SK-N-SH (cell line): ENCODE data around the gene RHOBTB1. TPM values are rescaled to one million over a fixed set of nuclear protein-coding genes. Genes with fewer than 3 reads are reported as not detected.

Source experiments
- CTCF ChIA-PET: fragments of 300-600, 350-600 bp; formaldehyde crosslinking; extraction: SDS; loops from one replicate; lab custom pipeline; 2021; lab: Yijun Ruan, JAX
- POLR2A ChIA-PET: fragments of 350-600 bp; sonication (Branson Sonifier 250); formaldehyde crosslinking; extraction: SDS; loops from one replicate; lab custom pipeline; 2020; ENCODE audit warnings: antibody characterized with exemption, inconsistent platforms; lab: Yijun Ruan, JAX
- DNase-seq: peaks from one replicate; pipeline ENCODE4 v3.0.0; 2012
- H2AFZ ChIP-seq: fragments of 200-600 bp; sonication (generic); 2 replicates; pipeline ENCODE4 v1.8.1; 2016; ENCODE audit warnings: antibody characterized with exemption, mild to moderate bottlenecking, low read depth
- H3F3A ChIP-seq: fragments of 200-600 bp; sonication (generic); replicated peaks from 2 replicates; pipeline ENCODE3; 2016; ENCODE audit warnings: antibody characterized with exemption, mild to moderate bottlenecking; ENCODE audit not compliant: insufficient read depth
- H3K27ac ChIP-seq, 2 experiments: fragments of 200-500 bp in 1 of 2; fragments of 200-600 bp in 1 of 2; sonication (Bioruptor generic) in 1 of 2; sonication (generic), shearing (Covaris generic) in 1 of 2; 2 replicates each; pipeline versions ENCODE4 v1.5.1 to v1.6.1; 2014 to 2016; ENCODE audit warnings: low read depth in 2 of 2, inconsistent platforms in 1 of 2, low read length in 1 of 2, mild to moderate bottlenecking in 1 of 2, mixed read lengths in 1 of 2
- H3K27me3 ChIP-seq: fragments of 200-600 bp; sonication (generic), shearing (Covaris generic); 2 replicates; pipeline ENCODE4 v1.6.1; 2016; ENCODE audit warnings: mixed run types; ENCODE audit not compliant: insufficient read depth
- H3K36me3 ChIP-seq, 2 experiments: fragments of 200-500 bp in 1 of 2; fragments of 200-600 bp in 1 of 2; sonication (Bioruptor generic) in 1 of 2; sonication (generic) in 1 of 2; replicated peaks in 1 of 2; 2 replicates each; pipeline versions ENCODE3 to v1.5.1; 2014 to 2016; ENCODE audit warnings: low read length in 1 of 2, mild to moderate bottlenecking in 1 of 2; ENCODE audit not compliant: insufficient read depth in 2 of 2, control insufficient read depth in 1 of 2
- H3K4me1 ChIP-seq, 2 experiments: fragments of 200-500 bp in 1 of 2; fragments of 200-600 bp in 1 of 2; sonication (Bioruptor generic) in 1 of 2; sonication (generic), shearing (Covaris generic) in 1 of 2; 2 replicates each; pipeline versions ENCODE4 v1.5.1 to v1.6.1; 2014 to 2016; ENCODE audit warnings: low read depth in 1 of 2, low read length in 1 of 2, mixed run types in 1 of 2; ENCODE audit not compliant: insufficient read depth in 2 of 2, control insufficient read depth in 1 of 2
- H3K4me2 ChIP-seq: fragments of 200-600 bp; sonication (generic), shearing (Covaris generic); 2 replicates; pipeline ENCODE4 v1.6.1; 2017; ENCODE audit warnings: mixed run types
- H3K4me3 ChIP-seq, 2 experiments: fragments of 200-500 bp in 1 of 2; fragments of 200-600 bp in 1 of 2; sonication (Bioruptor generic) in 1 of 2; sonication (generic), shearing (Covaris generic) in 1 of 2; 2 replicates each; pipeline versions ENCODE4 v1.5.1 to v1.8.1; 2014 to 2016; ENCODE audit warnings: low read depth in 2 of 2, inconsistent platforms in 1 of 2, low read length in 1 of 2, mild to moderate bottlenecking in 1 of 2, mixed read lengths in 1 of 2, moderate library complexity in 1 of 2
- H3K79me2 ChIP-seq: fragments of 200-600 bp; sonication (generic); 2 replicates; pipeline ENCODE4 v1.8.1; 2017; ENCODE audit warnings: mild to moderate bottlenecking; ENCODE audit not compliant: insufficient read depth
- H3K9ac ChIP-seq: fragments of 200-600 bp; sonication (generic); 2 replicates; pipeline ENCODE4 v1.6.1; 2017; ENCODE audit warnings: mixed run types
- H3K9me2 ChIP-seq: fragments of 200-600 bp; sonication (generic); 2 replicates; pipeline ENCODE4 v1.6.1; 2017; ENCODE audit warnings: mixed run types
- H3K9me3 ChIP-seq: fragments of 200-600 bp; sonication (generic); 2 replicates; pipeline ENCODE4 v1.6.1; 2017; ENCODE audit warnings: mixed run types, mild to moderate bottlenecking, moderate library complexity
- H4K20me1 ChIP-seq: fragments of 200-600 bp; sonication (generic); 2 replicates; pipeline ENCODE4 v1.6.1; 2017; ENCODE audit warnings: mild to moderate bottlenecking, mixed run types; ENCODE audit not compliant: insufficient read depth
- CHD2 ChIP-seq: fragments of 150-350 bp; IDR thresholded peaks from 2 replicates; pipeline ENCODE4 v1.6.1; 2018; ENCODE audit warnings: low read length; ENCODE audit not compliant: partially characterized antibody
- ELF1 ChIP-seq: IDR thresholded peaks from 2 replicates; pipeline ENCODE4 v1.4.0; 2012
- FOXJ3 ChIP-seq: sonication (generic); formaldehyde crosslinking; IDR thresholded peaks from 2 replicates; pipeline ENCODE4 v1.5.1; 2020; ENCODE audit warnings: mild to moderate bottlenecking, missing genetic modification reagents
- FOXM1 ChIP-seq: IDR thresholded peaks from 2 replicates; pipeline ENCODE4 v1.4.0; 2012; ENCODE audit warnings: low read depth, mild to moderate bottlenecking
- GABPA ChIP-seq: IDR thresholded peaks from 2 replicates; pipeline ENCODE4 v1.4.0; 2012; ENCODE audit warnings: low read depth, mild to moderate bottlenecking
- GATA2 ChIP-seq: sonication (generic); formaldehyde crosslinking; IDR thresholded peaks from 2 replicates; pipeline ENCODE4 v1.5.0; 2020; ENCODE audit warnings: mild to moderate bottlenecking, missing genetic modification reagents
- JUND ChIP-seq: IDR thresholded peaks from 2 replicates; pipeline ENCODE4 v1.4.0; 2012
- MEF2A ChIP-seq: IDR thresholded peaks from 2 replicates; pipeline ENCODE4 v1.4.0; 2012; ENCODE audit warnings: low read depth, borderline replicate concordance
- MXI1 ChIP-seq: IDR thresholded peaks from 2 replicates; pipeline ENCODE4 v1.6.1; 2012; ENCODE audit warnings: mild to moderate bottlenecking, low read depth, low read length, improper control_type of control experiment
- RAD21 ChIP-seq: IDR thresholded peaks from 2 replicates; pipeline ENCODE4 v1.6.1; 2012; ENCODE audit warnings: mild to moderate bottlenecking, low read length
- RXRA ChIP-seq: IDR thresholded peaks from 2 replicates; pipeline ENCODE4 v1.4.0; 2012; ENCODE audit warnings: low read depth, mild to moderate bottlenecking, borderline replicate concordance
- SIN3A ChIP-seq: IDR thresholded peaks from 2 replicates; pipeline ENCODE4 v1.6.1; 2012; ENCODE audit warnings: low read depth, mild to moderate bottlenecking, low read length, moderate library complexity, borderline replicate concordance
- TCF12 ChIP-seq: IDR thresholded peaks from 2 replicates; pipeline ENCODE4 v1.4.0; 2012
- TEAD4 ChIP-seq: IDR thresholded peaks from 2 replicates; pipeline ENCODE4 v1.4.0; 2012; ENCODE audit warnings: mild to moderate bottlenecking, borderline replicate concordance; ENCODE audit not compliant: insufficient read depth
- WGBS: methylation state at CpG from one replicate; pipeline ENCODE4 v1.1.6; 2017; ENCODE audit warnings: low lambda C conversion rate; 5-methylcytosine and 5-hydroxymethylcytosine counted together
- polyA plus RNA-seq, 3 experiments: library from polyadenylated mRNA; depleted of rRNA; stranded (reverse); fragments of >200 nt; gene quantifications; 2 replicates each; pipeline ENCODE4 v1.2.3, GENCODE V29; 2012
- TF ChIP-seq, protein P1 (sequence below): IDR thresholded peaks from 2 replicates; pipeline ENCODE4 v1.4.0; 2012; ENCODE audit warnings: low read depth
- TF ChIP-seq, protein P2 (sequence below): IDR thresholded peaks from 2 replicates; pipeline ENCODE4 v1.4.0; 2012; ENCODE audit warnings: low read depth, borderline replicate concordance
- TF ChIP-seq, protein P3 (sequence below): fragments of 150-350 bp; IDR thresholded peaks from 2 replicates; pipeline ENCODE4 v1.6.1; 2016; ENCODE audit warnings: mild to moderate bottlenecking, low read depth, low read length
- TF ChIP-seq, protein P4 (sequence below): IDR thresholded peaks from 2 replicates; pipeline ENCODE4 v1.6.1; 2012; ENCODE audit warnings: mild to moderate bottlenecking, low read depth, low read length, moderate library complexity
- TF ChIP-seq, protein P5 (sequence below): IDR thresholded peaks from 2 replicates; pipeline ENCODE4 v1.4.0; 2012; ENCODE audit warnings: low read depth, borderline replicate concordance
- TF ChIP-seq, protein P6 (sequence below): fragments of 200-600 bp; sonication (generic); IDR thresholded peaks from 2 replicates; pipeline ENCODE4 v1.6.1; 2017; ENCODE audit warnings: antibody characterized with exemption, mild to moderate bottlenecking, moderate library complexity

Gene RHOBTB1
- polyA plus RNA-seq, 1 of the 3 experiments (the other 2 are of a cell fraction): 10.5 TPM

DNA sequence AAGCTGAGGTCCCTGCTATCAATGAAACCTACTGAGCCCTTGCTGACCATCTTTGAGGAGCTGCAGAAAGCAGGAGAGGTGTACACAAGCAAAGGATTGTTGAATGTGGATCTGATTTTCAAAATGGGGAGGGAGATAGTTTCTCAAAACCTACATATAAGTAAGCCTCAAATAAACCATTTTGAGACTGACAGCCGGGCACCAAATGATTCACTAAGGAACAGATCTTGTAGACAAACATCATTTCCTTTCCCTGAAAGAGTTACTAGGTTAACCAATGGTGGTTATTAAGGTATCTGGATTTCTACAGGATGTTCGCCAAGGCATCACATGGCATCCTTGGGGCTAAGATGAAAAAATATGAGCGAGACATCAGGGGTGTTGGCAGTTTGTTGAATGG is 24.5 kb upstream of the RHOBTB1 start:
- H3F3A ChIP-seq: peaks cover 23% of the 10 kb centered on the region
- no peaks in the 10 kb centered on the region for H3K27me3 ChIP-seq
- no peaks in the 10 kb centered on the region for H3K79me2 ChIP-seq
- ChIA-PET POLR2A (no interaction called here), CTCF (interaction anchor here (1.4 kb wide), 1 partner anchor 152 kb away, joined by 4 read pairs; no protein-coding TSS in a partner anchor)
- 92% methylated on average over 3 of the region's 3 CpGs for WGBS
- peaks cover 3 to 11% of the 10 kb centered on the region in 2 experiments; a peak in 3 of 4 replicates for H3K4me1 ChIP-seq
- no peaks in the 10 kb centered on the region for H3K36me3 ChIP-seq
- DNase-seq: no peak
- no peak overlapping the region for H3K4me3 ChIP-seq
- no peak overlapping the region for H3K4me2 ChIP-seq
- TF ChIP-seq, protein P1, sequence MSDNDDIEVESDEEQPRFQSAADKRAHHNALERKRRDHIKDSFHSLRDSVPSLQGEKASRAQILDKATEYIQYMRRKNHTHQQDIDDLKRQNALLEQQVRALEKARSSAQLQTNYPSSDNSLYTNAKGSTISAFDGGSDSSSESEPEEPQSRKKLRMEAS: no peak
- TF ChIP-seq, protein P2, sequence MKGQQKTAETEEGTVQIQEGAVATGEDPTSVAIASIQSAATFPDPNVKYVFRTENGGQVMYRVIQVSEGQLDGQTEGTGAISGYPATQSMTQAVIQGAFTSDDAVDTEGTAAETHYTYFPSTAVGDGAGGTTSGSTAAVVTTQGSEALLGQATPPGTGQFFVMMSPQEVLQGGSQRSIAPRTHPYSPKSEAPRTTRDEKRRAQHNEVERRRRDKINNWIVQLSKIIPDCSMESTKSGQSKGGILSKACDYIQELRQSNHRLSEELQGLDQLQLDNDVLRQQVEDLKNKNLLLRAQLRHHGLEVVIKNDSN: no peak
- TF ChIP-seq CHD2 (no peak), RAD21 (no peak), TCF12 (no peak), JUND (no peak), MEF2A (no peak), GATA2 (CRISPR knock-in tag) (no peak), SIN3A (no peak), FOXM1 (no peak), MXI1 (no peak), FOXJ3 (CRISPR knock-in tag) (no peak), TEAD4 (no peak), GABPA (no peak), RXRA (no peak), ELF1 (no peak)
- TF ChIP-seq, protein P3, sequence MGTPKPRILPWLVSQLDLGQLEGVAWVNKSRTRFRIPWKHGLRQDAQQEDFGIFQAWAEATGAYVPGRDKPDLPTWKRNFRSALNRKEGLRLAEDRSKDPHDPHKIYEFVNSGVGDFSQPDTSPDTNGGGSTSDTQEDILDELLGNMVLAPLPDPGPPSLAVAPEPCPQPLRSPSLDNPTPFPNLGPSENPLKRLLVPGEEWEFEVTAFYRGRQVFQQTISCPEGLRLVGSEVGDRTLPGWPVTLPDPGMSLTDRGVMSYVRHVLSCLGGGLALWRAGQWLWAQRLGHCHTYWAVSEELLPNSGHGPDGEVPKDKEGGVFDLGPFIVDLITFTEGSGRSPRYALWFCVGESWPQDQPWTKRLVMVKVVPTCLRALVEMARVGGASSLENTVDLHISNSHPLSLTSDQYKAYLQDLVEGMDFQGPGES: no peak
- TF ChIP-seq, protein P4, sequence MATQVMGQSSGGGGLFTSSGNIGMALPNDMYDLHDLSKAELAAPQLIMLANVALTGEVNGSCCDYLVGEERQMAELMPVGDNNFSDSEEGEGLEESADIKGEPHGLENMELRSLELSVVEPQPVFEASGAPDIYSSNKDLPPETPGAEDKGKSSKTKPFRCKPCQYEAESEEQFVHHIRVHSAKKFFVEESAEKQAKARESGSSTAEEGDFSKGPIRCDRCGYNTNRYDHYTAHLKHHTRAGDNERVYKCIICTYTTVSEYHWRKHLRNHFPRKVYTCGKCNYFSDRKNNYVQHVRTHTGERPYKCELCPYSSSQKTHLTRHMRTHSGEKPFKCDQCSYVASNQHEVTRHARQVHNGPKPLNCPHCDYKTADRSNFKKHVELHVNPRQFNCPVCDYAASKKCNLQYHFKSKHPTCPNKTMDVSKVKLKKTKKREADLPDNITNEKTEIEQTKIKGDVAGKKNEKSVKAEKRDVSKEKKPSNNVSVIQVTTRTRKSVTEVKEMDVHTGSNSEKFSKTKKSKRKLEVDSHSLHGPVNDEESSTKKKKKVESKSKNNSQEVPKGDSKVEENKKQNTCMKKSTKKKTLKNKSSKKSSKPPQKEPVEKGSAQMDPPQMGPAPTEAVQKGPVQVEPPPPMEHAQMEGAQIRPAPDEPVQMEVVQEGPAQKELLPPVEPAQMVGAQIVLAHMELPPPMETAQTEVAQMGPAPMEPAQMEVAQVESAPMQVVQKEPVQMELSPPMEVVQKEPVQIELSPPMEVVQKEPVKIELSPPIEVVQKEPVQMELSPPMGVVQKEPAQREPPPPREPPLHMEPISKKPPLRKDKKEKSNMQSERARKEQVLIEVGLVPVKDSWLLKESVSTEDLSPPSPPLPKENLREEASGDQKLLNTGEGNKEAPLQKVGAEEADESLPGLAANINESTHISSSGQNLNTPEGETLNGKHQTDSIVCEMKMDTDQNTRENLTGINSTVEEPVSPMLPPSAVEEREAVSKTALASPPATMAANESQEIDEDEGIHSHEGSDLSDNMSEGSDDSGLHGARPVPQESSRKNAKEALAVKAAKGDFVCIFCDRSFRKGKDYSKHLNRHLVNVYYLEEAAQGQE: no peak
- TF ChIP-seq, protein P5, sequence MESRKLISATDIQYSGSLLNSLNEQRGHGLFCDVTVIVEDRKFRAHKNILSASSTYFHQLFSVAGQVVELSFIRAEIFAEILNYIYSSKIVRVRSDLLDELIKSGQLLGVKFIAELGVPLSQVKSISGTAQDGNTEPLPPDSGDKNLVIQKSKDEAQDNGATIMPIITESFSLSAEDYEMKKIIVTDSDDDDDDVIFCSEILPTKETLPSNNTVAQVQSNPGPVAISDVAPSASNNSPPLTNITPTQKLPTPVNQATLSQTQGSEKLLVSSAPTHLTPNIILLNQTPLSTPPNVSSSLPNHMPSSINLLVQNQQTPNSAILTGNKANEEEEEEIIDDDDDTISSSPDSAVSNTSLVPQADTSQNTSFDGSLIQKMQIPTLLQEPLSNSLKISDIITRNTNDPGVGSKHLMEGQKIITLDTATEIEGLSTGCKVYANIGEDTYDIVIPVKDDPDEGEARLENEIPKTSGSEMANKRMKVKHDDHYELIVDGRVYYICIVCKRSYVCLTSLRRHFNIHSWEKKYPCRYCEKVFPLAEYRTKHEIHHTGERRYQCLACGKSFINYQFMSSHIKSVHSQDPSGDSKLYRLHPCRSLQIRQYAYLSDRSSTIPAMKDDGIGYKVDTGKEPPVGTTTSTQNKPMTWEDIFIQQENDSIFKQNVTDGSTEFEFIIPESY: no peak
- TF ChIP-seq, protein P6, sequence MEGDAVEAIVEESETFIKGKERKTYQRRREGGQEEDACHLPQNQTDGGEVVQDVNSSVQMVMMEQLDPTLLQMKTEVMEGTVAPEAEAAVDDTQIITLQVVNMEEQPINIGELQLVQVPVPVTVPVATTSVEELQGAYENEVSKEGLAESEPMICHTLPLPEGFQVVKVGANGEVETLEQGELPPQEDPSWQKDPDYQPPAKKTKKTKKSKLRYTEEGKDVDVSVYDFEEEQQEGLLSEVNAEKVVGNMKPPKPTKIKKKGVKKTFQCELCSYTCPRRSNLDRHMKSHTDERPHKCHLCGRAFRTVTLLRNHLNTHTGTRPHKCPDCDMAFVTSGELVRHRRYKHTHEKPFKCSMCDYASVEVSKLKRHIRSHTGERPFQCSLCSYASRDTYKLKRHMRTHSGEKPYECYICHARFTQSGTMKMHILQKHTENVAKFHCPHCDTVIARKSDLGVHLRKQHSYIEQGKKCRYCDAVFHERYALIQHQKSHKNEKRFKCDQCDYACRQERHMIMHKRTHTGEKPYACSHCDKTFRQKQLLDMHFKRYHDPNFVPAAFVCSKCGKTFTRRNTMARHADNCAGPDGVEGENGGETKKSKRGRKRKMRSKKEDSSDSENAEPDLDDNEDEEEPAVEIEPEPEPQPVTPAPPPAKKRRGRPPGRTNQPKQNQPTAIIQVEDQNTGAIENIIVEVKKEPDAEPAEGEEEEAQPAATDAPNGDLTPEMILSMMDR: no peak
- H3K27ac ChIP-seq: no peak overlapping the region
- H4K20me1 ChIP-seq: no peaks in the 10 kb centered on the region
- no peak overlapping the region for H3K9ac ChIP-seq
- no peaks in the 10 kb centered on the region for H3K9me2 ChIP-seq
- H3K9me3 ChIP-seq: no peaks in the 10 kb centered on the region
- H2AFZ ChIP-seq: 0 out of 2 replicates have a peak overlapping the region, but pooled peaks have one; percentile 17
